ENCODE measurements around the gene COBL.

The COBL gene

GRCh38 chr7:51071427-51071826, 245.2 kb downstream of the COBL start:
- DNase-seq = no peak

GRCh38 chr7:51070151-51070550, 246.5 kb downstream of the COBL start:
- DNase-seq = no peak

- no peak for DNase-seq
Measured at GRCh38 chr7:51069411-51070083, 247.1 kb downstream of the COBL start.

GRCh38 chr7:51068401-51068800, 248.2 kb downstream of the COBL start:
- DNase-seq = no peak

GRCh38 chr7:51067757-51068156, 248.9 kb downstream of the COBL start:
- no peak for DNase-seq

GRCh38 chr7:51067258-51067657, 249.4 kb downstream of the COBL start:
- no peak for DNase-seq

GRCh38 chr7:51066405-51066882, 250.2 kb downstream of the COBL start:
- DNase-seq = no peak

GRCh38 chr7:51065766-51066165, 250.8 kb downstream of the COBL start:
- DNase-seq = no peak

- no peak for DNase-seq
Measured at GRCh38 chr7:51064688-51065087, 251.9 kb downstream of the COBL start.

GRCh38 chr7:51062222-51062987, 254.2 kb downstream of the COBL start:
- DNase-seq = no peak

GRCh38 chr7:51060536-51060935, 256.1 kb downstream of the COBL start:
- DNase-seq = no peak

- DNase-seq = no peak
Measured at GRCh38 chr7:51059504-51060142, 257.0 kb downstream of the COBL start.

- no peak for DNase-seq
Measured at GRCh38 chr7:51058764-51059163, 257.8 kb downstream of the COBL start.

GRCh38 chr7:51055039-51055840, 261.4 kb downstream of the COBL start:
- no peak for DNase-seq

- no peak for DNase-seq
Measured at GRCh38 chr7:51054231-51054630, 262.4 kb downstream of the COBL start.

- DNase-seq = no peak
Measured at GRCh38 chr7:51053160-51053925, 263.3 kb downstream of the COBL start.

- no peak for DNase-seq
Measured at GRCh38 chr7:51046482-51046881, 270.1 kb downstream of the COBL start.

- DNase-seq = no peak
Measured at GRCh38 chr7:51046103-51046466, 270.5 kb downstream of the COBL start.

- no peak for DNase-seq
Measured at GRCh38 chr7:51045319-51046102, 271.1 kb downstream of the COBL start.

GRCh38 chr7:51043461-51043860, 273.1 kb downstream of the COBL start:
- no peak for DNase-seq

GRCh38 chr7:51040787-51041186, 275.8 kb downstream of the COBL start:
- DNase-seq = no peak

- no peak for DNase-seq
Measured at GRCh38 chr7:51038573-51038972, 278.0 kb downstream of the COBL start.

Data from NCI-H1417 treated with DMSO at 0.1 percent for 48 hours (cell line).